HepG2 (cell line): ENCODE measurements around the gene PALM3. TPM values are rescaled to one million over a fixed set of nuclear protein-coding genes. Genes with fewer than 3 reads are reported as not detected.

Source experiments
- ASH2L ChIP-seq: fragments of 300-600, 200-600 bp; sonication (generic); IDR thresholded peaks from 2 replicates; pipeline ENCODE4 v1.7.0; 2017; ENCODE audit warnings: low read depth, mild to moderate bottlenecking, moderate library complexity, mixed read lengths, low read length; ENCODE audit not compliant: insufficient read length
- EED ChIP-seq: sonication (generic); formaldehyde crosslinking; IDR thresholded peaks from 2 replicates; pipeline ENCODE4 v1.5.0; 2020; ENCODE audit warnings: mild to moderate bottlenecking, missing genetic modification reagents
- EHMT2 ChIP-seq: fragments of 200-600 bp; sonication (generic); IDR thresholded peaks from 2 replicates; pipeline ENCODE4 v1.7.0; 2017; ENCODE audit warnings: antibody characterized with exemption, low read depth, low read length, borderline replicate concordance
- KAT8 ChIP-seq: IDR thresholded peaks from 2 replicates; pipeline ENCODE4 v1.6.1; 2016; ENCODE audit warnings: missing genetic modification reagents, missing compliant biosample characterization
- KDM4B ChIP-seq: sonication (generic); formaldehyde crosslinking; IDR thresholded peaks from 2 replicates; pipeline ENCODE4 v1.4.0; 2020; ENCODE audit warnings: missing genetic modification reagents
- KMT2A ChIP-seq: sonication (generic); formaldehyde crosslinking; IDR thresholded peaks from 2 replicates; pipeline ENCODE4 v1.4.0; 2020; ENCODE audit warnings: missing genetic modification reagents
- POLR2G ChIP-seq: fragments of 200-400 bp; formaldehyde crosslinking; IDR thresholded peaks from 2 replicates; pipeline ENCODE4 v1.6.1; 2018; ENCODE audit warnings: mild to moderate bottlenecking, low read depth, low read length, moderate library complexity
- RBFOX2 ChIP-seq: fragments of 200-400 bp; formaldehyde crosslinking; IDR thresholded peaks from 2 replicates; pipeline ENCODE4 v1.6.1; 2017; ENCODE audit warnings: low read depth, mild to moderate bottlenecking, low read length
- SP1 ChIP-seq, 2 experiments: fragments of 450-650 bp in 1 of 2; sonication (generic) in 1 of 2; formaldehyde crosslinking in 1 of 2; IDR thresholded peaks; 2 replicates each; pipeline versions ENCODE4 v1.4.0 to v1.6.1; 2016 to 2020; ENCODE audit warnings: missing genetic modification reagents in 1 of 2
- ZFP82 ChIP-seq: sonication (generic); formaldehyde crosslinking; IDR thresholded peaks from 2 replicates; pipeline ENCODE4 v1.5.1; 2020; ENCODE audit warnings: mild to moderate bottlenecking, missing genetic modification reagents, borderline replicate concordance
- ZFY ChIP-seq: sonication (generic); formaldehyde crosslinking; IDR thresholded peaks from 2 replicates; pipeline ENCODE4 v1.4.0; 2020; ENCODE audit warnings: missing genetic modification reagents
- ZGPAT ChIP-seq: IDR thresholded peaks from 2 replicates; pipeline ENCODE4 v1.6.1; 2016; ENCODE audit warnings: mild to moderate bottlenecking
- ZNF607 ChIP-seq: sonication (generic); formaldehyde crosslinking; IDR thresholded peaks from 2 replicates; pipeline ENCODE4 v1.5.1; 2020; ENCODE audit warnings: missing genetic modification reagents, mild to moderate bottlenecking, borderline replicate concordance
- ZNF629 ChIP-seq: sonication (generic); formaldehyde crosslinking; conservative IDR thresholded peaks from 2 replicates; pipeline ENCODE4 v1.5.0; 2020; ENCODE audit warnings: missing genetic modification reagents
- ZNF766 ChIP-seq: sonication (generic); formaldehyde crosslinking; IDR thresholded peaks from 2 replicates; pipeline ENCODE4 v1.5.0; 2020; ENCODE audit warnings: missing genetic modification reagents, borderline replicate concordance
- ZSCAN21 ChIP-seq: sonication (generic); formaldehyde crosslinking; IDR thresholded peaks from 2 replicates; pipeline ENCODE4 v1.8.0; 2022; ENCODE audit warnings: mild to moderate bottlenecking, missing genetic modification reagents, moderate library complexity, borderline replicate concordance
- ZSCAN9 ChIP-seq: IDR thresholded peaks from 2 replicates; pipeline ENCODE4 v1.6.1; 2016; ENCODE audit warnings: borderline replicate concordance
- polyA plus RNA-seq, 8 experiments: library from polyadenylated mRNA; depleted of rRNA in 3 of 8; stranded (reverse) in 7 of 8; unstranded in 1 of 8; fragments of >200 nt; fragmentation: Illumina TruSeq in 4 of 8; extraction: Trizol in 4 of 8; gene quantifications; 2 replicates each; pipeline versions ENCODE4 v1.2.1 to v1.2.3, GENCODE V29; 2011 to 2016; ENCODE audit warnings: low read depth in 4 of 8, missing spikeins in 1 of 8, mixed read lengths in 1 of 8; ENCODE audit not compliant: insufficient read depth in 1 of 8
- total RNA-seq, 5 experiments: library from RNA; depleted of rRNA; stranded (reverse); fragments of >200 nt; fragmentation: Illumina TruSeq; extraction: Trizol; gene quantifications; 2 replicates each; pipeline ENCODE4 v1.2.3, GENCODE V29; 2016; ENCODE audit warnings: low read depth in 1 of 5
- TF ChIP-seq, protein P1 (sequence below): sonication (generic); formaldehyde crosslinking; IDR thresholded peaks from 2 replicates; pipeline ENCODE4 v1.4.0; 2020; ENCODE audit warnings: missing genetic modification reagents
- TF ChIP-seq, protein P2 (sequence below): IDR thresholded peaks from 2 replicates; pipeline ENCODE4 v1.6.1; 2016
- TF ChIP-seq, protein P3 (sequence below): IDR thresholded peaks from 2 replicates; pipeline ENCODE4 v1.6.1; 2016; ENCODE audit warnings: missing biosample characterization, missing genetic modification reagents, low read depth
- TF ChIP-seq, protein P4 (sequence below): sonication (generic); formaldehyde crosslinking; IDR thresholded peaks from 2 replicates; pipeline ENCODE4 v1.9.0; 2021; ENCODE audit warnings: missing genetic modification reagents, mild to moderate bottlenecking, borderline replicate concordance

Gene PALM3
- total and polyA plus RNA-seq, 2 of the 13 experiments (the other 11 are each of a cell fraction or from before 2014, with no cell fraction given) = 0.79 to 2.4 TPM

GRCh38 chr19:14005349-14006084 lies 56.4 kb downstream of the PALM3 start (continued):
- TF ChIP-seq EHMT2 = no peak
- TF ChIP-seq ZNF766 (CRISPR knock-in tag) = no peak
- peak; percentile 76 for TF ChIP-seq RBFOX2
- no peak for TF ChIP-seq EED (CRISPR knock-in tag)
- TF ChIP-seq ZFP82 = no peak
- TF ChIP-seq KDM4B (CRISPR knock-in tag) = no peak
- TF ChIP-seq, protein P1, sequence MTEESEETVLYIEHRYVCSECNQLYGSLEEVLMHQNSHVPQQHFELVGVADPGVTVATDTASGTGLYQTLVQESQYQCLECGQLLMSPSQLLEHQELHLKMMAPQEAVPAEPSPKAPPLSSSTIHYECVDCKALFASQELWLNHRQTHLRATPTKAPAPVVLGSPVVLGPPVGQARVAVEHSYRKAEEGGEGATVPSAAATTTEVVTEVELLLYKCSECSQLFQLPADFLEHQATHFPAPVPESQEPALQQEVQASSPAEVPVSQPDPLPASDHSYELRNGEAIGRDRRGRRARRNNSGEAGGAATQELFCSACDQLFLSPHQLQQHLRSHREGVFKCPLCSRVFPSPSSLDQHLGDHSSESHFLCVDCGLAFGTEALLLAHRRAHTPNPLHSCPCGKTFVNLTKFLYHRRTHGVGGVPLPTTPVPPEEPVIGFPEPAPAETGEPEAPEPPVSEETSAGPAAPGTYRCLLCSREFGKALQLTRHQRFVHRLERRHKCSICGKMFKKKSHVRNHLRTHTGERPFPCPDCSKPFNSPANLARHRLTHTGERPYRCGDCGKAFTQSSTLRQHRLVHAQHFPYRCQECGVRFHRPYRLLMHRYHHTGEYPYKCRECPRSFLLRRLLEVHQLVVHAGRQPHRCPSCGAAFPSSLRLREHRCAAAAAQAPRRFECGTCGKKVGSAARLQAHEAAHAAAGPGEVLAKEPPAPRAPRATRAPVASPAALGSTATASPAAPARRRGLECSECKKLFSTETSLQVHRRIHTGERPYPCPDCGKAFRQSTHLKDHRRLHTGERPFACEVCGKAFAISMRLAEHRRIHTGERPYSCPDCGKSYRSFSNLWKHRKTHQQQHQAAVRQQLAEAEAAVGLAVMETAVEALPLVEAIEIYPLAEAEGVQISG = 0 out of 2 replicates have a peak, but pooled peaks have one; percentile 6
- TF ChIP-seq ASH2L = peak; percentile 86
- no peak for TF ChIP-seq SP1 (IDR thresholded peaks at IDR 0.05)
- TF ChIP-seq SP1 (CRISPR knock-in tag; IDR thresholded peaks at IDR 0.05) = peak; percentile 76
- peak; percentile 30; the same call in 1 of the 2 replicates for TF ChIP-seq ZFY (CRISPR knock-in tag)
- TF ChIP-seq, protein P2, sequence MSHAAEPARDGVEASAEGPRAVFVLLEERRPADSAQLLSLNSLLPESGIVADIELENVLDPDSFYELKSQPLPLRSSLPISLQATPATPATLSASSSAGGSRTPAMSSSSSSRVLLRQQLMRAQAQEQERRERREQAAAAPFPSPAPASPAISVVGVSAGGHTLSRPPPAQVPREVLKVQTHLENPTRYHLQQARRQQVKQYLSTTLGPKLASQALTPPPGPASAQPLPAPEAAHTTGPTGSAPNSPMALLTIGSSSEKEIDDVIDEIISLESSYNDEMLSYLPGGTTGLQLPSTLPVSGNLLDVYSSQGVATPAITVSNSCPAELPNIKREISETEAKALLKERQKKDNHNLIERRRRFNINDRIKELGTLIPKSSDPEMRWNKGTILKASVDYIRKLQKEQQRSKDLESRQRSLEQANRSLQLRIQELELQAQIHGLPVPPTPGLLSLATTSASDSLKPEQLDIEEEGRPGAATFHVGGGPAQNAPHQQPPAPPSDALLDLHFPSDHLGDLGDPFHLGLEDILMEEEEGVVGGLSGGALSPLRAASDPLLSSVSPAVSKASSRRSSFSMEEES = no peak
- TF ChIP-seq, protein P3, sequence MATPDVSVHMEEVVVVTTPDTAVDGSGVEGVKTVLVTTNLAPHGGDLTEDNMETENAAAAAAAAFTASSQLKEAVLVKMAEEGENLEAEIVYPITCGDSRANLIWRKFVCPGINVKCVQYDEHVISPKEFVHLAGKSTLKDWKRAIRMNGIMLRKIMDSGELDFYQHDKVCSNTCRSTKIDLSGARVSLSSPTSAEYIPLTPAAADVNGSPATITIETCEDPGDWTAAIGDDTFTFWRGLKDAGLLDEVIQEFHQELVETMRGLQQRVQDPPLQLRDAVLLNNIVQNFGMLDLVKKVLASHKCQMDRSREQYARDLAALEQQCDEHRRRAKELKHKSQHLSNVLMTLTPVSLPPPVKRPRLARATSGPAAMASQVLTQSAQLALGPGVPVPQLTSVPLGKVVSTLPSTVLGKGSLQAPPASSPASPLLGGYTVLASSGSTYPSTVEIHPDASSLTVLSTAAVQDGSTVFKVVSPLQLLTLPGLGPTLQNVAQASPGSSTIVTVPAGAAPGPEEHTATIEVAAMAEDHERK = no peak
- TF ChIP-seq ZSCAN21 = no peak
- peak; percentile 38; the same call in 1 of the 2 replicates for TF ChIP-seq POLR2G
- peak; percentile 58; the same call in 1 of the 2 replicates for TF ChIP-seq ZGPAT (CRISPR knock-in tag)
- peak; percentile 40; the same call in 1 of the 2 replicates for TF ChIP-seq KAT8
- peak; percentile 100 for TF ChIP-seq ZNF629
- TF ChIP-seq KMT2A = no peak
- TF ChIP-seq, protein P4, sequence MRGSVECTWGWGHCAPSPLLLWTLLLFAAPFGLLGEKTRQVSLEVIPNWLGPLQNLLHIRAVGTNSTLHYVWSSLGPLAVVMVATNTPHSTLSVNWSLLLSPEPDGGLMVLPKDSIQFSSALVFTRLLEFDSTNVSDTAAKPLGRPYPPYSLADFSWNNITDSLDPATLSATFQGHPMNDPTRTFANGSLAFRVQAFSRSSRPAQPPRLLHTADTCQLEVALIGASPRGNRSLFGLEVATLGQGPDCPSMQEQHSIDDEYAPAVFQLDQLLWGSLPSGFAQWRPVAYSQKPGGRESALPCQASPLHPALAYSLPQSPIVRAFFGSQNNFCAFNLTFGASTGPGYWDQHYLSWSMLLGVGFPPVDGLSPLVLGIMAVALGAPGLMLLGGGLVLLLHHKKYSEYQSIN (CRISPR knock-in tag) = no peak
- TF ChIP-seq ZNF607 (CRISPR knock-in tag) = no peak
- peak; percentile 16; the same call in 1 of the 2 replicates for TF ChIP-seq ZSCAN9 (CRISPR knock-in tag)
